A549 treated with GW870086 at 1 μM for 4 hours (cell line): Measurements from ENCODE around the gene OR2M5. TPM values are rescaled to one million over a fixed set of nuclear protein-coding genes. Genes with fewer than 3 reads are reported as not detected.

ENCODE experiments used
- total RNA-seq: library from RNA; stranded (reverse); fragments of 200-300 nt; extraction: Qiagen RNA extraction; gene quantifications from 5 replicates; pipeline ENCODE4 v1.2.3, GENCODE V29; 2022; ENCODE audit warnings: low read depth

OR2M5 gene, protein sequence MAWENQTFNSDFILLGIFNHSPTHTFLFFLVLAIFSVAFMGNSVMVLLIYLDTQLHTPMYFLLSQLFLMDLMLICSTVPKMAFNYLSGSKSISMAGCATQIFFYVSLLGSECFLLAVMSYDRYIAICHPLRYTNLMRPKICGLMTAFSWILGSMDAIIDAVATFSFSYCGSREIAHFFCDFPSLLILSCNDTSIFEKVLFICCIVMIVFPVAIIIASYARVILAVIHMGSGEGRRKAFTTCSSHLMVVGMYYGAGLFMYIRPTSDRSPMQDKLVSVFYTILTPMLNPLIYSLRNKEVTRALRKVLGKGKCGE
- total RNA-seq, result not detected in 5 replicates

DNA sequence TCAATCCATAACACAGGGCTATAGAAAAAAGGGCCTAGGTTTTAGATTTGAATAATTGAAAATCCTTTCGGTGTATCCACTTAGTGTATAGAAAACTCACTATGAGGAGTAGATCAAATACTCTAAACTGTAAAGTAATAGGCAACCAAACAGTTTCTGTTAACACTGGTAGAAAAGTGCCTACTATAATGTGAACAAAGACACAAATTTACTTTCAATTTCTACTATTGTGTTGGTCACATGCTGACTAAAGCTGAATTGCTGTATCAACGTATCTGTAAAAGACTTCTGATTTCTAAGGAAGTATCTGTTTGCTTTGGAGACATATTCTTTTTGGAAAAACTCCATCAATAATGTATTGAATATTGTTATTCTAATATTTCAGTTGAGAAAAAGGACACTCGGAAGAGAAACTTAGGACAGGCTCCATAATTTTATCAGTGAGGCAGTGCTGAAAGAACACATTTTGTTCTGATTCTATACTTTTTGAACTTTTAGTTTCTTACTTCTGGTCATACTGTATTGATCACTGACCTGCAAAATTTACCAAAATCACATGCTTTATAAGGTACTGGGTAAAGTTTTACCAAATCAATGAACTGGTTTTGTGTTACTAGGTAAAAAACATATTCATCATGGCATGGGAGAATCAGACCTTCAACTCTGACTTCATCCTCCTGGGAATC lies at the start of gene OR2M5:
OR2M5 (plus strand) TSS at position 636 of the 686 bp plus-strand sequence; CDS start at position 636, 0 bp downstream.

GRCh38 chr1:248174521-248174920 lies 29.6 kb downstream of the OR2M5 start, which contains the start of gene OR2M2:
Gene OR2M2, plus strand, starts transcription at chr1:248174821. Its CDS starts 5,165 bp downstream, at chr1:248179986.

Other genes starting within 250 kb of the OR2M5 start
- gene OR2W3, start 249.6 kb upstream of the OR2M5 start, total RNA-seq, result not detected in 5 replicates
- not detected in 5 replicates for gene OR2T8, start 224.9 kb upstream of the OR2M5 start, total RNA-seq
- not detected in 5 replicates for gene OR2AJ1, start 220.3 kb upstream of the OR2M5 start, total RNA-seq
- gene OR2L8, start 196.3 kb upstream of the OR2M5 start, total RNA-seq, result not detected in 5 replicates
- not detected in 5 replicates for gene OR2AK2, start 179.9 kb upstream of the OR2M5 start, total RNA-seq
- not detected in 5 replicates for gene OR2L5, start 131.5 kb upstream of the OR2M5 start, total RNA-seq
- gene OR2L2, start 115.1 kb upstream of the OR2M5 start, total RNA-seq, result not detected in 5 replicates
- gene OR2L3, start 98.3 kb upstream of the OR2M5 start, total RNA-seq, result not detected in 5 replicates
- not detected in 5 replicates for gene OR2L13, start 50.0 kb upstream of the OR2M5 start, total RNA-seq
- not detected in 5 replicates for gene OR2M2, start 29.7 kb downstream of the OR2M5 start, total RNA-seq
- not detected in 5 replicates for gene OR2M3, start 52.1 kb downstream of the OR2M5 start, total RNA-seq
- gene OR2M4, start 86.3 kb downstream of the OR2M5 start, total RNA-seq, result not detected in 5 replicates
- gene OR2T33, start 132.8 kb downstream of the OR2M5 start, total RNA-seq, result not detected in 5 replicates
- gene OR2T12, start 158.3 kb downstream of the OR2M5 start, total RNA-seq, result not detected in 5 replicates
- not detected in 5 replicates for gene OR2M7, start 179.4 kb downstream of the OR2M5 start, total RNA-seq
- not detected in 5 replicates for gene OR14C36, start 203.6 kb downstream of the OR2M5 start, total RNA-seq
- not detected in 5 replicates for gene OR2T4, start 216.5 kb downstream of the OR2M5 start, total RNA-seq
- gene OR2T6, start 230.6 kb downstream of the OR2M5 start, total RNA-seq, result not detected in 5 replicates